ENCODE data around the gene XPO6. TPM values are rescaled to one million over a fixed set of nuclear protein-coding genes. Genes with fewer than 3 reads are reported as not detected.
"Not testable (repeated sequence)": the region's sequence is repeated elsewhere in the genome, so short reads cannot be mapped to it uniquely, and the experiment has no call there.

XPO6 gene
- total RNA-seq, 1 donor from 2014 or later, result 115 TPM

DNA sequence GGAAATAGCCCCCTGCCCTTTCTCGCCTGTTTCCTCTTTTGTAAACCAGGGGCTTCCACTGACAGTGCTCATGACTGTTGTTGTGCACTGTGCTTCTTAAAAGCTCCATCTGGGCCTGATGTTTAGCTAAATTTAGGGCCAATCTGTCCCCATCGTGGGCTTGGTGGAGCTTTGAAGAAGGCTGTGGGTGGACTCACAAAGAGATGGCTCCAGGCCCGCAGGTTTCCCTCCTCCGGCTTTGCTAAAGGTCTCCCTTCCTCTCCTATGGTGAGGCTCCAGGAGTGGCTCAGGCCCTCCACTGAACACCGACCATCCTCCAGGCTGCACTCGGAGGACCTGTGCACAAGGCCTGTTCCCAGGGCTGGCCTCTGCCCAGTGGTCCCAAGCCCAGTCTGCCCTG lies 30.2 kb upstream of the XPO6 start:
- Mint-ChIP-seq H3K9me3 (no peaks in the 10 kb centered on the region), H3K27me3 (ENCODE audit: low read depth) (peaks cover 4% of the 10 kb centered on the region), H3K4me1 (no peaks in the 10 kb centered on the region), H3K36me3 (no peaks in the 10 kb centered on the region), H3K4me3 (no peak overlapping the region), H3K27ac (no peak overlapping the region)
- TF ChIP-seq, protein P1, sequence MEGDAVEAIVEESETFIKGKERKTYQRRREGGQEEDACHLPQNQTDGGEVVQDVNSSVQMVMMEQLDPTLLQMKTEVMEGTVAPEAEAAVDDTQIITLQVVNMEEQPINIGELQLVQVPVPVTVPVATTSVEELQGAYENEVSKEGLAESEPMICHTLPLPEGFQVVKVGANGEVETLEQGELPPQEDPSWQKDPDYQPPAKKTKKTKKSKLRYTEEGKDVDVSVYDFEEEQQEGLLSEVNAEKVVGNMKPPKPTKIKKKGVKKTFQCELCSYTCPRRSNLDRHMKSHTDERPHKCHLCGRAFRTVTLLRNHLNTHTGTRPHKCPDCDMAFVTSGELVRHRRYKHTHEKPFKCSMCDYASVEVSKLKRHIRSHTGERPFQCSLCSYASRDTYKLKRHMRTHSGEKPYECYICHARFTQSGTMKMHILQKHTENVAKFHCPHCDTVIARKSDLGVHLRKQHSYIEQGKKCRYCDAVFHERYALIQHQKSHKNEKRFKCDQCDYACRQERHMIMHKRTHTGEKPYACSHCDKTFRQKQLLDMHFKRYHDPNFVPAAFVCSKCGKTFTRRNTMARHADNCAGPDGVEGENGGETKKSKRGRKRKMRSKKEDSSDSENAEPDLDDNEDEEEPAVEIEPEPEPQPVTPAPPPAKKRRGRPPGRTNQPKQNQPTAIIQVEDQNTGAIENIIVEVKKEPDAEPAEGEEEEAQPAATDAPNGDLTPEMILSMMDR (IDR thresholded peaks at IDR 0.05; ENCODE audit: unreplicated experiment), result no peak
- no peak for DNase-seq (ENCODE audit: low spot score in 2 of 2, unreplicated experiment in 2 of 2)

DNA sequence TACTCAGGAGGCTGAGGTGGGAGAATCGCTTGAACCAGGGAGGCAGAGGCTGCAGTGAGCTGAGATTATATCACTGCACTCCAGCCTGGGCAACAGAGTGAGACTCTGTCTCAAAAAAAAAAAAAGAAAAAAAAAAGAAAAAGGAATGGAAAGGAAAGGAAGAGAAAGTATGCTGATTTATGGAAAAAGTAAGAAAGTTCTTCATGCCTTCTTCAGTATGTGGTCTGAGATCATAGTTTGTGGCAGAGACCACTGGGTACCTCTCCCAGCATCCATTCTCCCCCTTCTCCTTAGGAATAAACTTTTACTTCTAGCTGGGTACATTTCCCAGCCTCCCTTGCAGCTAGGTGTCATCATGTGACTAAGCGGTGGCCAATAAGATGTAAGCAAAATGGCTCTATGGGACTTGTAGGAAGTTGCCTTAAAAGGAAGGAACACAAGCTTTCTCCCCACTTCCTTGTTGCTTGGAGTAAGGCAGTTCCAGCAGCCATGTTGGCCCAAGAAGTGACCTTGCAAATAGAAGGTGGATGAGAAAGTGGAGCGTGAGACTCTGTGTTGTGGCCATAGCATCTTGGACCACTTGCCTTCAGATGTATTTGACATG lies 26.1 kb upstream of the XPO6 start:
- H3K27me3 Mint-ChIP-seq (ENCODE audit: low read depth), result peaks cover 5% of the 10 kb centered on the region
- DNase-seq (ENCODE audit: low spot score in 2 of 2, unreplicated experiment in 2 of 2), result no peak

DNA sequence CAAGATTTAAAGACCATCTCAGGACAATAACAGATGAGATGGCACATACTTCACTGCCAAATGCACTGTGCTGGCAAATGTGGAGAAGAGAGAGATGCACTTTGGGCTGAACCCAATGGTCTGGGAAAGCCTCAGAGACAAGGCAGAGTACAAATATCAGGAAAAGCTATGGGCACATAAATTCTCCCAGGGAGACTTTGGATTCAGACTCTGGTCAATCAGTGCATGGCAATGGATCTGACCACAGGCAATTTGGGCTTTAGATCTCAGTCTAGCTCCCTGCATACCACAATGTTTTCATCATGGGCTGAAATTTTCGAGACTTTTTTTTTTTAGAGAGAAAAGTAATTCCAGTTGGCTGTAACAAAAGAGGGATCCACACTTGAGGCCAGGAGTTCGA lies 20.0 kb upstream of the XPO6 start:
- H3K27me3 Mint-ChIP-seq (ENCODE audit: low read depth), result peaks cover 3% of the 10 kb centered on the region

More for the DNA sequence above, 26.1 kb upstream of the XPO6 start:
- H3K4me3 Mint-ChIP-seq, result no peak overlapping the region
- TF ChIP-seq, protein P1 (IDR thresholded peaks at IDR 0.05; ENCODE audit: unreplicated experiment), result no peak
- no peaks in the 10 kb centered on the region for H3K4me1 Mint-ChIP-seq
- no peak overlapping the region for H3K27ac Mint-ChIP-seq
- no peaks in the 10 kb centered on the region for H3K9me3 Mint-ChIP-seq
- H3K36me3 Mint-ChIP-seq, result no peaks in the 10 kb centered on the region

DNA sequence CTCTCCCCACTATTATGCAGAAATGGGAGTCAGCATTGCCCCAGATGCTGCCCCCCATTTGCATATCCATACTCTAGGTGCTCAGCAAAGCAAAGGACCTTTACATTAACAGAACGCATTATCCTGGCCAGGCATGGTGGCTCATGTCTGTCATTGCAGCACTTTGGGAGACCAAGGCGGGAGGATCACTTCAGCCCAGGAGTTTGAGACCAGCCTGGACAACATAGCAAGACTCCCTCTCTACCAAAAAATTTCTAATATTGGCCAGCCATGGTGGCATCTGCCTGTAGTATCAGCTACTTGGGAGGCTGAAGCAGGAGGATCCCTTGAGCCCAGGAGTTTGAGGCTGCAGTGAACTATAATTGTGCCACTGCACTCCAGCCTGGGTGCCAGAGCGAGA lies 12.1 kb upstream of the XPO6 start:
- not testable (repeated sequence) for H3K27ac Mint-ChIP-seq; H3K9me3 Mint-ChIP-seq; H3K4me3 Mint-ChIP-seq; H3K27me3 Mint-ChIP-seq (ENCODE audit: low read depth); DNase-seq (ENCODE audit: low spot score in 2 of 2, unreplicated experiment in 2 of 2); H3K36me3 Mint-ChIP-seq; H3K4me1 Mint-ChIP-seq

More for the DNA sequence above, 20.0 kb upstream of the XPO6 start:
- no peak overlapping the region for H3K4me3 Mint-ChIP-seq
- H3K36me3 Mint-ChIP-seq, result no peaks in the 10 kb centered on the region
- no peak for DNase-seq (ENCODE audit: low spot score in 2 of 2, unreplicated experiment in 2 of 2)
- no peaks in the 10 kb centered on the region for H3K9me3 Mint-ChIP-seq
- TF ChIP-seq, protein P1 (IDR thresholded peaks at IDR 0.05; ENCODE audit: unreplicated experiment), result no peak
- no peak overlapping the region for H3K27ac Mint-ChIP-seq
- H3K4me1 Mint-ChIP-seq, result no peaks in the 10 kb centered on the region

DNA sequence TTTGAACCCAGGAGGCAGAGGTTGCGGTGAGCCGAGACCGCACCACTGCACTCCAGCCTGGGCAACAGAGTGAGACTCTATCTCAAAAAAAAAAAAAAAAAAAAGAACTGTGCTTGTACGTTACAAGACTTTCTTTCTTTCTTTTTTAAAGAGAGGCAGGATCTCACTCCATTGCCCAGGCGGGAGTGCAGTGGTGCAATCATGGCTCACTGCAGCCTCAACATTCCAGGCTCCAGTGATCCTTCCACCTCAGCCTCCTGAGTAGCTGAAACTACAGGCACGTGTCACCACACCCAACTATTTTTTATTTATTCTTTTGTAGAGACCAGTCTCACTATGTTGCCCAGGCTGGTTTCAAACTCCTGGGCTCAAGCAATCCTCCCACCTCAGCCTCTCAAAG lies 8.0 kb upstream of the XPO6 start:
- not testable (repeated sequence) for H3K36me3 Mint-ChIP-seq; H3K4me1 Mint-ChIP-seq; H3K27me3 Mint-ChIP-seq (ENCODE audit: low read depth); H3K27ac Mint-ChIP-seq; H3K4me3 Mint-ChIP-seq; H3K9me3 Mint-ChIP-seq; DNase-seq (ENCODE audit: low spot score in 2 of 2, unreplicated experiment in 2 of 2)

DNA sequence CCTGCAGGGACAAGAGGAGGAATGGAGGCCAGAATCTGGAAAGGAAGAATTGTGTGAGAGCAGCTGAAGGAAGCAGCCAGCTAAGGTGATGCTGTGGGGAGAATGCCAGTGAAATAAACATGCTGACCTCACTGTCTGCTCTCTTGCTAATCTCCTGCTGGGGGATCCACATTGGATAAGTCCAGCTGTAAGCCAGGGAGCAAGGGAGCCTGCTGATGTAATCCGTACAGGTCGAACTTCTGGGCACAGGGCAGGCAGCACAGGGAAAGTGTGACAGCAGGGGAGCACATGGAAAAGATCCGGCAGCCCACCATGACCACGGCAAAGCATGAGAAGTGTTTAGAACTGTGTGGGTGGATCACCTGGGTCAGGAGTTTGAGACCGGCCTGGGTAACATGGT lies 7.5 kb upstream of the XPO6 start:
- no peak overlapping the region for H3K4me3 Mint-ChIP-seq

More for the DNA sequence above, 7.5 kb upstream of the XPO6 start:
- Mint-ChIP-seq H3K9me3 (no peaks in the 10 kb centered on the region), H3K4me1 (no peaks in the 10 kb centered on the region), H3K36me3 (no peaks in the 10 kb centered on the region), H3K27ac (no peak overlapping the region), H3K27me3 (ENCODE audit: low read depth) (no peaks in the 10 kb centered on the region)
- no peak for DNase-seq (ENCODE audit: low spot score in 2 of 2, unreplicated experiment in 2 of 2)
- TF ChIP-seq, protein P1 (IDR thresholded peaks at IDR 0.05; ENCODE audit: unreplicated experiment), result no peak

Measured in mesothelial cell of epicardium (in vitro differentiated cells).